ENCODE measurements around the gene CAB39.

GRCh38 chr2:230722207-230722885 is 9.7 kb downstream of the CAB39 start:
- TF ChIP-seq TAF1 (IDR thresholded peaks at IDR 0.05; ENCODE audit: borderline replicate concordance, low read depth, low read length), result no peak
- TF ChIP-seq CTCF (IDR thresholded peaks at IDR 0.05), result no peak
- no peak for TF ChIP-seq ZBTB33 (IDR thresholded peaks at IDR 0.05; ENCODE audit: borderline replicate concordance, low read depth)
- TF ChIP-seq, protein P1, sequence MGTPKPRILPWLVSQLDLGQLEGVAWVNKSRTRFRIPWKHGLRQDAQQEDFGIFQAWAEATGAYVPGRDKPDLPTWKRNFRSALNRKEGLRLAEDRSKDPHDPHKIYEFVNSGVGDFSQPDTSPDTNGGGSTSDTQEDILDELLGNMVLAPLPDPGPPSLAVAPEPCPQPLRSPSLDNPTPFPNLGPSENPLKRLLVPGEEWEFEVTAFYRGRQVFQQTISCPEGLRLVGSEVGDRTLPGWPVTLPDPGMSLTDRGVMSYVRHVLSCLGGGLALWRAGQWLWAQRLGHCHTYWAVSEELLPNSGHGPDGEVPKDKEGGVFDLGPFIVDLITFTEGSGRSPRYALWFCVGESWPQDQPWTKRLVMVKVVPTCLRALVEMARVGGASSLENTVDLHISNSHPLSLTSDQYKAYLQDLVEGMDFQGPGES (IDR thresholded peaks at IDR 0.05; ENCODE audit: low read depth, low read length), result no peak
- TF ChIP-seq SIN3A (IDR thresholded peaks at IDR 0.05; ENCODE audit: borderline replicate concordance, low read depth, low read length), result no peak
- TF ChIP-seq MXI1 (IDR thresholded peaks at IDR 0.05; ENCODE audit: low read depth, low read length), result no peak
- TF ChIP-seq RXRA (IDR thresholded peaks at IDR 0.05; ENCODE audit: borderline replicate concordance, low read depth), result no peak
- TF ChIP-seq POLR2AphosphoS5 (IDR thresholded peaks at IDR 0.05; ENCODE audit: low read depth, low read length), result no peak
- TF ChIP-seq USF1 (IDR thresholded peaks at IDR 0.05; ENCODE audit: borderline replicate concordance, low read depth), result no peak
- TF ChIP-seq EZH2phosphoT487 (IDR thresholded peaks at IDR 0.05; ENCODE audit: borderline replicate concordance, low read depth), result no peak
- no peak for TF ChIP-seq TEAD4 (IDR thresholded peaks at IDR 0.05; ENCODE audit: borderline replicate concordance, insufficient read depth)
- TF ChIP-seq JUND (IDR thresholded peaks at IDR 0.05), result no peak
- TF ChIP-seq EP300 (IDR thresholded peaks at IDR 0.05; ENCODE audit: borderline replicate concordance in 1 of 2, low read depth in 1 of 2, low read length in 1 of 2), result no peak
- TF ChIP-seq, protein P2, sequence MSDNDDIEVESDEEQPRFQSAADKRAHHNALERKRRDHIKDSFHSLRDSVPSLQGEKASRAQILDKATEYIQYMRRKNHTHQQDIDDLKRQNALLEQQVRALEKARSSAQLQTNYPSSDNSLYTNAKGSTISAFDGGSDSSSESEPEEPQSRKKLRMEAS (IDR thresholded peaks at IDR 0.05; ENCODE audit: low read depth), result no peak

All from SK-N-SH (cell line).